ENCODE results near the gene FSTL5. TPM values are rescaled to one million over a fixed set of nuclear protein-coding genes. Genes with fewer than 3 reads are reported as not detected.

FSTL5 gene
- polyA plus RNA-seq, 3 donors, result not detected

GRCh38 chr4:162046135-162046534, 117.7 kb downstream of the FSTL5 start:
- no peak for DNase-seq
- no peak overlapping the region for H3K9ac ChIP-seq (ENCODE audit: insufficient read depth, low read length, poor library complexity, severe bottlenecking)
- TF ChIP-seq, protein P1, sequence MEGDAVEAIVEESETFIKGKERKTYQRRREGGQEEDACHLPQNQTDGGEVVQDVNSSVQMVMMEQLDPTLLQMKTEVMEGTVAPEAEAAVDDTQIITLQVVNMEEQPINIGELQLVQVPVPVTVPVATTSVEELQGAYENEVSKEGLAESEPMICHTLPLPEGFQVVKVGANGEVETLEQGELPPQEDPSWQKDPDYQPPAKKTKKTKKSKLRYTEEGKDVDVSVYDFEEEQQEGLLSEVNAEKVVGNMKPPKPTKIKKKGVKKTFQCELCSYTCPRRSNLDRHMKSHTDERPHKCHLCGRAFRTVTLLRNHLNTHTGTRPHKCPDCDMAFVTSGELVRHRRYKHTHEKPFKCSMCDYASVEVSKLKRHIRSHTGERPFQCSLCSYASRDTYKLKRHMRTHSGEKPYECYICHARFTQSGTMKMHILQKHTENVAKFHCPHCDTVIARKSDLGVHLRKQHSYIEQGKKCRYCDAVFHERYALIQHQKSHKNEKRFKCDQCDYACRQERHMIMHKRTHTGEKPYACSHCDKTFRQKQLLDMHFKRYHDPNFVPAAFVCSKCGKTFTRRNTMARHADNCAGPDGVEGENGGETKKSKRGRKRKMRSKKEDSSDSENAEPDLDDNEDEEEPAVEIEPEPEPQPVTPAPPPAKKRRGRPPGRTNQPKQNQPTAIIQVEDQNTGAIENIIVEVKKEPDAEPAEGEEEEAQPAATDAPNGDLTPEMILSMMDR (IDR thresholded peaks at IDR 0.05), result no peak
- no peak overlapping the region for H2AFZ ChIP-seq (ENCODE audit: insufficient read depth, low read depth, low read length, poor library complexity, severe bottlenecking)
- H3K4me2 ChIP-seq (replicated peaks; ENCODE audit: extremely low read depth, low read length, poor library complexity, severe bottlenecking), result no peak overlapping the region
- Mint-ChIP-seq H3K4me1 (no peaks in the 10 kb centered on the region), H3K36me3 (no peaks in the 10 kb centered on the region), H3K4me3 (no peak overlapping the region), H3K27me3 (ENCODE audit: low read depth in 3 of 3) (peaks cover 0 to 2% (median 0%) of the 10 kb centered on the region in 3 donors), H3K27ac (no peak overlapping the region), H3K9me3 (peaks cover 0 to 4% (median 0%) of the 10 kb centered on the region in 7 donors)
- no peaks in the 10 kb centered on the region for H3K79me2 ChIP-seq (ENCODE audit: insufficient read depth, low read length)
- no peaks in the 10 kb centered on the region for H3K4me1 ChIP-seq (ENCODE audit: control insufficient read depth in 1 of 2, insufficient read depth in 2 of 2, low read length in 2 of 2)
- no peaks in the 10 kb centered on the region for H3K27me3 ChIP-seq (ENCODE audit: control insufficient read depth in 2 of 2, insufficient read depth in 2 of 2, low read length in 2 of 2)
- H3K9me3 ChIP-seq (replicated peaks in 1 of 2; ENCODE audit: control insufficient read depth in 1 of 2, insufficient read depth in 1 of 2, low read length in 2 of 2), result no peaks in the 10 kb centered on the region
- no peak overlapping the region for H3K4me3 ChIP-seq (replicated peaks in 1 of 3; ENCODE audit: low read depth in 2 of 3, low read length in 3 of 3)
- H3K36me3 ChIP-seq (replicated peaks in 1 of 2; ENCODE audit: control insufficient read depth in 1 of 2, insufficient read depth in 2 of 2, low read length in 2 of 2), result no peaks in the 10 kb centered on the region
- intact Hi-C loops (cut with micrococcal nuclease), result no loop called here
- H3K27ac ChIP-seq (ENCODE audit: low read depth in 1 of 2, low read length in 2 of 2), result no peak overlapping the region
- no peaks in the 10 kb centered on the region for H4K20me1 ChIP-seq (ENCODE audit: insufficient read depth, low read length)
- 88% methylated on average over 1 of the region's 4 CpGs for WGBS (ENCODE audit: insufficient coverage)

DNA sequence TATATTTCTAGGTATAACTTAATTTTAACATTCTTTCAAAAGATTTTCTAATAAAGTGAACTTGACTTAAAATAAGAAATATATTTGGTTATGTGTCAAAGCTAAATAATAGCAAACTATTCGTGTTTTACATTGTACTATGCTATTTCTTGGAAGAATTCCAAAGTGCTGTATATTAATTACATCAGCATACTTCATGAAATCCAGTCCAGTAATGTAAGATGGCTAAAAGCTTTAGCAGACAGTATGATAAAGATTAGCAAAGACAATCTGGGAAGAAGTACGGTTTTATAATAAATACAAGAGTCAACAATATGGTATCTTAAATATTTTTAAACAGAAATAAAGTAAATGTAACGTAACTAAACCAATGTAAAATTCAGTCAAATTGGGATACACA, 125.7 kb downstream of the FSTL5 start:
- peaks cover 0 to 2% (median 0%) of the 10 kb centered on the region in 7 donors for H3K9me3 Mint-ChIP-seq
- Histone ChIP-seq H3K9me3 (replicated peaks in 1 of 2; ENCODE audit: control insufficient read depth in 1 of 2, insufficient read depth in 1 of 2, low read length in 2 of 2) (no peaks in the 10 kb centered on the region), H4K20me1 (ENCODE audit: insufficient read depth, low read length) (no peaks in the 10 kb centered on the region), H3K9ac (ENCODE audit: insufficient read depth, low read length, poor library complexity, severe bottlenecking) (no peak overlapping the region), H3K4me1 (ENCODE audit: control insufficient read depth in 1 of 2, insufficient read depth in 2 of 2, low read length in 2 of 2) (no peaks in the 10 kb centered on the region), H2AFZ (ENCODE audit: insufficient read depth, low read depth, low read length, poor library complexity, severe bottlenecking) (no peak overlapping the region), H3K36me3 (replicated peaks in 1 of 2; ENCODE audit: control insufficient read depth in 1 of 2, insufficient read depth in 2 of 2, low read length in 2 of 2) (no peaks in the 10 kb centered on the region), H3K27me3 (ENCODE audit: control insufficient read depth in 2 of 2, insufficient read depth in 2 of 2, low read length in 2 of 2) (no peaks in the 10 kb centered on the region), H3K4me3 (replicated peaks in 1 of 3; ENCODE audit: low read depth in 2 of 3, low read length in 3 of 3) (no peak overlapping the region), H3K79me2 (ENCODE audit: insufficient read depth, low read length) (no peaks in the 10 kb centered on the region), H3K4me2 (replicated peaks; ENCODE audit: extremely low read depth, low read length, poor library complexity, severe bottlenecking) (no peak overlapping the region), H3K27ac (ENCODE audit: low read depth in 1 of 2, low read length in 2 of 2) (no peak overlapping the region)
- no peak for DNase-seq
- H3K4me1 Mint-ChIP-seq, result no peaks in the 10 kb centered on the region
- H3K27ac Mint-ChIP-seq, result no peak overlapping the region
- TF ChIP-seq, protein P1 (IDR thresholded peaks at IDR 0.05), result no peak
- intact Hi-C loops (cut with micrococcal nuclease), result no loop called here
- H3K4me3 Mint-ChIP-seq, result no peak overlapping the region
- WGBS (ENCODE audit: insufficient coverage), result no CpG with 5 or more reads among the region's 3 CpGs
- H3K36me3 Mint-ChIP-seq, result no peaks in the 10 kb centered on the region
- H3K27me3 Mint-ChIP-seq (ENCODE audit: low read depth in 3 of 3), result no peaks in the 10 kb centered on the region
